ELR (cell line): ENCODE data around the gene MYO5C.

ENCODE experiments used
- DNase-seq: peaks from one replicate; pipeline ENCODE4 v3.0.0-alpha.2; 2015; ENCODE audit warnings: low read depth

Gene MYO5C, protein sequence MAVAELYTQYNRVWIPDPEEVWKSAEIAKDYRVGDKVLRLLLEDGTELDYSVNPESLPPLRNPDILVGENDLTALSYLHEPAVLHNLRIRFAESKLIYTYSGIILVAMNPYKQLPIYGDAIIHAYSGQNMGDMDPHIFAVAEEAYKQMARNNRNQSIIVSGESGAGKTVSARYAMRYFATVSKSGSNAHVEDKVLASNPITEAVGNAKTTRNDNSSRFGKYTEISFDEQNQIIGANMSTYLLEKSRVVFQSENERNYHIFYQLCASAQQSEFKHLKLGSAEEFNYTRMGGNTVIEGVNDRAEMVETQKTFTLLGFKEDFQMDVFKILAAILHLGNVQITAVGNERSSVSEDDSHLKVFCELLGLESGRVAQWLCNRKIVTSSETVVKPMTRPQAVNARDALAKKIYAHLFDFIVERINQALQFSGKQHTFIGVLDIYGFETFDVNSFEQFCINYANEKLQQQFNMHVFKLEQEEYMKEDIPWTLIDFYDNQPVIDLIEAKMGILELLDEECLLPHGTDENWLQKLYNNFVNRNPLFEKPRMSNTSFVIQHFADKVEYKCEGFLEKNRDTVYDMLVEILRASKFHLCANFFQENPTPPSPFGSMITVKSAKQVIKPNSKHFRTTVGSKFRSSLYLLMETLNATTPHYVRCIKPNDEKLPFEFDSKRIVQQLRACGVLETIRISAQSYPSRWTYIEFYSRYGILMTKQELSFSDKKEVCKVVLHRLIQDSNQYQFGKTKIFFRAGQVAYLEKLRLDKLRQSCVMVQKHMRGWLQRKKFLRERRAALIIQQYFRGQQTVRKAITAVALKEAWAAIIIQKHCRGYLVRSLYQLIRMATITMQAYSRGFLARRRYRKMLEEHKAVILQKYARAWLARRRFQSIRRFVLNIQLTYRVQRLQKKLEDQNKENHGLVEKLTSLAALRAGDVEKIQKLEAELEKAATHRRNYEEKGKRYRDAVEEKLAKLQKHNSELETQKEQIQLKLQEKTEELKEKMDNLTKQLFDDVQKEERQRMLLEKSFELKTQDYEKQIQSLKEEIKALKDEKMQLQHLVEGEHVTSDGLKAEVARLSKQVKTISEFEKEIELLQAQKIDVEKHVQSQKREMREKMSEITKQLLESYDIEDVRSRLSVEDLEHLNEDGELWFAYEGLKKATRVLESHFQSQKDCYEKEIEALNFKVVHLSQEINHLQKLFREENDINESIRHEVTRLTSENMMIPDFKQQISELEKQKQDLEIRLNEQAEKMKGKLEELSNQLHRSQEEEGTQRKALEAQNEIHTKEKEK (N-terminal part only)

DNA sequence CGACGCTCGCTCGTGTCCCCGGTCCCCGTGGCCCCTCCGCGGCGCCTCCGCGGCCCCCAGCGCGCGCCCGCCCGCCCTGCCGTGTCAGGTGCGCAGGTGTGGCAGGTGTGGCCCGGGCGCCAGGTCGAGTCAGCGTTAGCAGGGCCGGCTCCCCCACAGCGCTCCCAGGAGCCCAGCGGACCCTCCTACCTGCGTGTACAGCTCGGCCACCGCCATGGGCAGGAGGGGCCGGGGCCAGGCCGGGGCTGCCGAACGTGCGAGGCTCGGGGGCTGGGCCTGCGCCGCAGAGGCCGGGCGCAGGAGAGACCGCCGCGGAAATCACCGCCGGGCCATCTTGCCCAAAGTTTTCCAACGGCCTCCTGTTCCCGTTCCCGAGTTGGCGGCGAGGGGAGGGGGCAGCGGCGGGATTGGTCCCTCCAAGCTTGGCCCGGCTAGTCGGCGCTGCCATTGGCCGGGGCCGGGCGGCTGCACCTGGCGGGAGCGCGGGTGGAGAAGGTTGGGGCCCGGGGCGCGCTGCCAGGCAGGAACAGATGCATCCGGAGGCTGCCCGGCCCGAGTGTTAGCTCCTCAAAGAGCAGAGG lies at the start of gene MYO5C:
TSS of gene MYO5C (minus strand) at position 384 of the 581 bp plus-strand sequence. CDS start at position 216, 168 bp downstream.
- DNase-seq: no peak

DNA sequence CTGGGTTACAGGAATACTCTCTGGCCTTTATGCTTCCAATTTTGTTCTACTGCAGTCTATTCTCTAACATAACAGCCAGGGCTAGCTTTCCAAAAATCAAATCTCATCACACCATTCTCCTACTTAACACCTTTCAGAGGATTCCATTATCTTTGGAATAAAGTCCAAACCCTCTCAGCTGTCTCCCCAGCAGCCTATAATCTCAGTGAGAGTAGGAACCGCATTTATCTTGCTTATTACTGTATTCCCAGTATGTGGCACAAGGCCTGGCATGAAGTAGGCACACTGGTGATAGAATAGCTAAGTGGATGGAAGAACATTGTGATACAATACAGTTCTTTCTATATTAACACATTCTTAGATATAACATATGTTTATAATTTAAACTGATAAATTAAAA lies 49.0 kb upstream of the MYO5C start:
- no peak for DNase-seq

DNA sequence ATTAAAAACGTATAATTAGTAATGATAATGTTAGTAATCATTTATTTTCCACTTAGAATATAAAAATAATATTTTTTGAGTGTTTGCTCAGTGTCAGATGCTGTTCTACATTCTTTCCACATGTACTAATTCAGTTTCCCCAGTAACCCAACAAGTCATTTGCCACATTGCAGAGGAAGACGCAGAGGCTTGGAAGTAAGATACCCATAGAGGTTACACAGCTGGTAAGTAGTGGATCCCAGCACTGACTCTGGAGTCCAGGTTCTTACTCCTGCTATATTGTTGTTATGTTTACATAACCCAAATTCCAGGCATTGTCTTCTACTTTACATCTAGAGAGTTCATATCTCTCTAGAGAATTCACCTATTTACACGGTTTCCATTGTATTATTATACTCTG lies 48.2 kb upstream of the MYO5C start:
- no peak for DNase-seq

DNA sequence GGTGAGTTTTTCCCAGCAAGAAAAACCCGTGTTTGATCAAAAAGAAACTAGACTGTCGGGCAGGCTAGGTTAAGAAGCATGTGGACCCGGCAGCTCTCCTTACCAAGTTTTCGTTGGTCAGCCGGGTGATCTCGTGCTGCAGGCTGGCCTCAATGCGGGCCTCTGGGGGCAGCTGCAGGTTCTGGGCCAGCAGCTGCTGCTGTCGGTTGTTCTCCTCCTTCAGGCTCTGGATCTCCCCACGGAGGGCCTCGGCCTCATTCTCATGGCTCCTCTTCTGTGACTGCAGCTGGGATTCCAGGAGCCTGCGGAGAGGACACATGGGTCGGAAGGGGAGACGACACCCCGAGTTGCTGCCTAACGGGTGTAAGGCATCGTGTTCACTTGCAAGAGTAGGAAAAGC lies 44.5 kb upstream of the MYO5C start:
- DNase-seq: no peak

DNA sequence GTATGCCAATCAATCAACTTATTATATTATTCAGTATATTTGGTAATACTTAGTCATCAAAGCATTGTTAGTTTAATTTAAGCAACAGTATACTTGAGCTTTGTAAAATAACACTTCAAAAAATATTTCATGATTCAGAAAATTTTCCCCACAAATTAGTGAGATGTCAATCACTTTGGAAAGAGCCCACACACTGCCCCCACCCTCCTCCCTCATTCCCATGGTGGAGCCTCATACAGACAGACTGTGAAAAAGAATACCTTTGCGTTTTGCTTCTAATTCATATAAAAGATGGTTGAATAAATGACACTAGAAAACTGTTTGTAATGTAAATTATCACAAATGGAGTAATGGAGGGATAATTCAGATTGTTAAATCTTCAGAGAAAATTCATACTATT lies 43.3 kb upstream of the MYO5C start:
- no peak for DNase-seq

DNA sequence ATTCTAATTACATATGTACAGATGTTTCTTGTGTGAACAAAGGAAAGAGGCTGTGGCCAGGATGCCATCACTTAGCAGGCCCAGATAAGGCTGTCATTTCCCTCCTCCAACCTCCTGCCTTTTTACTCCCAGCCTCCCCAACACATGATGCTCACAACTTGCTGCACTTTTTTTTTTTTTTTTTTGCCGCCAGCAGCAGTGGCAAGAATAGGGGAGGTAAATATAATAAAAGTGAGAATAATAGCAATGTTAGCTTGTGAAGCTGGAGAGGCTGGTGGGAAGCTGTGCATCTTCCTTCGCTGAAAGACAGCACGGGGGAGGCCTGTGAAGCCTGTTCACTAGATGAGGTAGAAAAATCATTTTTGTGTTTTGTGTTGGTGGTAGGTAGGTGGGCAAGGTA lies 42.5 kb upstream of the MYO5C start:
- no peak for DNase-seq

DNA sequence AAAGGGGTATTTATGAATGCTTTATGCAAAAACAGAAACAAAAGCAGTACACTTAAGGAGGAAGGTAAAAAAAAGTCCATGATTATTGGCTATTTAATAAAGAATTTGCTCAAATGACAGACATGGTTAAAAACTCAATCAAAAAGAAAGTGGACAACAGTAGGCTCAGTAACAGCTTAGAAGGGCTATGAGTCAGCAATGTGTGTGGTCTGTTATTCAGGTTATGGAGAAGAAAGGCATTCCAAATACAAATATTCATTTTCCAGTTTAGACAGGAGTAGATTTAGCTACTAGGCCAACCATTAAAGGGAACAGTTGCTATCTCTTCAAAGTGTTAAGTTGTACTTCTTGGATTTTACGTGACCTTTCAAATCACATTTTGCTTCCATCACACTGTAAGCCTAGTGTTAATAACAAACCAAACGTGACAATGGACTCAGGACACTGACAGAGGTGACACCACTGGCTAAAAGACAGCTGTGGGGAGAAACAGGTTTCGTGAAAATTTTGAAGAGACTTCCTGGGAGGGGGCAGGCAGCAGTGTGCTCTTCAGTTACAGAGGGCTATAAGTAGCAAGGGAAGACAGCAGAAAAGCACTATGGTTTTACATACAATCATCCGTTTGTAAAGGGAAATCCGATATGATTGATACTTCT lies 41.7 kb upstream of the MYO5C start:
- peak; percentile 81 for DNase-seq

DNA sequence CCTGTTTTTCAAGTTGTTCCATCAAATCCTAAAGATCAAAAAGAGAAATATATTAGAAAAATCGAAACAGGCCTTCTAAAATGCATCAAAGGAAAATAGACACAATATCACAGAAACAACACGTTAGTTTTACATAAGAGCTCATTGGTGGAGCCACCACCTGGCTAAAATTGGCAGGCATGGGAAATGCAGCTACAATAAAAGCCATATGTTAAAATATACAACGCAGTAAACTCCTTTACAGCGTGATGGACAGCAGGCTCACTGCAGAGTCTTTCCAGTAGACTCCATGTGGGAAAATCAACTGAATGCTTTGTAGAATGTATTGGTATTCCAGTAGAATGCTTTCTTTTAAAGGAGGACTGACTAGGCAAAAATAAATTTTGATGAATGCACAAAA lies 40.9 kb upstream of the MYO5C start:
- no peak for DNase-seq

DNA sequence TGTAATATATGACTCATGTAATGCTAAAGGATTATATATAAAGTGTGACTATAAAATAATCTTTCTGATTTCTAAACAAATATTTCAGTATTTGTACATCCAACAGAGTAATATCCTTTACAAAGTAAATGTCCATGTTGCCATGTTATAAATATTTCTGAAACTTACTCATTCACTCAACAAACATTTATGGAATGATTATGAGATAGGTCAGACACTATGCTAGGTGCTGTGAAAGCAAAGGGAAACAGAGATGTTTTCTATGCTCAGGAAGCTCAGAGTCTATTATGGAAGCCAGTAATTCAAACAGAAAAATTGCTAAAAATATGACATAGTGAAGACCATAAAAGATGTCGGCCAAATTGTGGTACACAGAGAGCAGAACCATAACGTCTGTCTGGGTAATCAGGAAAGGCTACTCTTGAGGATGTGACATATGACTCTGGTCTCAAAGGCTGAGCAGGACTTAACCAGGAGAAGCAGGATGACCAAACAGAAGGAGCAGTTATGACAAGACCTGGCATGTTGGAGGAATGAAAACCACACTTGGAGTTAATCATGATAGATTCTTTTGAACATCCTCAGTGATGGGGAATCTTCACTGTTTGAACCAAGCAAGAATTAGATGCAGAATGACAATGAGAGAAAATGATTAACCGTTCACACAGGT lies 39.0 kb upstream of the MYO5C start:
- DNase-seq: peak; percentile 56

DNA sequence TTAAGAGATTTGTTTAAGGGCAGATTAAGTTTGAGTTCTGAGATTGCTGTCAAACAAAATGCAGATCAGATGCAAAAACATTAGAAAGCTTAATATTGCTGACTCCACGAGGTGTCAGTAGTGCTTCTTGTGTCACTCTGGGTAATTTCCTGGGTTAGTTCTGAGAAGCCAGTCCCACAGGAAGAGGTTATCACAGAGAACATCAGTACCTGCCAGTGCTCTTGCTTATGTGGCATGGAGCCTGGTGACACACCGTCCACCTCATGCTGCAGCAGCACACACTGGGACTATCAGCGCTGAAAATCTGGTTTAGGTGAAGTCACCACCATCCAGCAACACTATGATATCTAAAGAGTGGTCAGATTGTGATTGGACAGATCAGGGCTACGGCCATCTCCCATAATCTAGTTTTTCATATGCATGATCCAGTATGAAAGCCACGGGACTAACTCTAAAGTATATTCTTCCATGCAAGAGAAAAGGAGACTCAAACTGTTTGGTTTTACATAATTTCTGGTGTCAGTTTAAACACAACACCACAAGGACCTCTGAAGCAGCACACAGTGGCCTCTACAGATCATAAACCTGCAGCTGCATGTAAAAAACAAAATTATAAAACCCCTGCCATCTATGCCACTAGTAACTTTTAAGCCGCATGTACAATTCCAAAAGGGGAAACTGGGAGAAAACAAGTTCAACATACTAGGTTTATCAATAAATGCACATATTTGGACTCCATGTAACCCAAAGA lies 36.1 kb upstream of the MYO5C start:
- DNase-seq: peak; percentile 69

DNA sequence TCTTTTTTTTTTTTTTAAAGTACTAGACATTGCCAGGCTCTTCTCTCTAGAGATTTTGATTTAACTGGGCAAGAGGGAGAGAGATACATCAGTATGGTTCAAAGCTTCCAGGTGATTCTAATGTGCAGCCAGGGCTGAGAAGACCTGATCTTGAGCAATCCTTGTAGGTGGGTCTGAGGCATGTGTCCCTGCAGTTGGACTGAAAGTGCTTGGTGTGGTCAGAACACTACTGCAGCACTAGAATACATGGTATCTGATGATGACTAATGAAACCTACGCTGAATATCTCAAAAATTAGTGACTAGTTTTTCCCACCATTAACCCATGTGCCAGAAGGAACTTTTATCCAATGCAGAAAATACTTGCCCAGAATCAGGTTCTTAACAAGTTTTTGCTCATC lies 34.4 kb upstream of the MYO5C start:
- DNase-seq: no peak

DNA sequence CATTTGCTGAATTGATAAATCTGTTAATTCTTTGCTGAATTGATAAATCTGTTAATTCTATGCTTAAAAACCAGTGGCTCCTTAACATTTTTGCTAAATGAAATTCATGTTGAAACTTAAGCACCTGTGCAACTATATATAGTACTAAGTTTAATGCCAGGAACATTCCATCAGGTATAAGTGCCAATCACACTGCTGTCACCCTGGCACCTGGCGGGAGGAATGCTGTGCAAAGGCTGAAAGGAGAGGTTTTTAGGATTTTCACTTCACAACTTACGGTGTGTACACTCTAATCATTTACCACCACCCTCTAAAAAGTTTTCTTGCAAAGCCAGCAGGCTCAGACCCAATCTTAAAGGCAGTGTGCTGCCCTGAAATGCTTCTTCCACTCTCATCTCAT lies 33.5 kb upstream of the MYO5C start:
- DNase-seq: no peak

DNA sequence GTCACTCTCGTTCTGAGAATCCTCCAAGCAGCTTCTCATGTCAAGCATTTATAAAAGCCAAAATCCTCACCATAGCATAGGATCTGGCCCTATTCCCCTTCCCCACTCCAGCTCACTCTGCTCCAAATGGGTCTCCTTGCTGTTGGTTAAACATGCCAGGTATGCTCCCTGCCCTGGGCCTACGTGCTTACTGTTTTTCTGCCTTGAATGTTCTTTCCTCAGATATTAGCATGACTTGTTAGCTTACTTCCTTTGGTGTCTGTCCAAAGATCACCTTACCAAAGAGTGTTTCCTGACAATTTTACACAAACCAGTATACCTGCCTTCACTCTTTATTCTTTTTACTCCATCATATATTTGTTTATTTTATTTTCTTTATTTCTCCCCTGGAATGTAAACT lies 33.1 kb upstream of the MYO5C start:
- DNase-seq: no peak

DNA sequence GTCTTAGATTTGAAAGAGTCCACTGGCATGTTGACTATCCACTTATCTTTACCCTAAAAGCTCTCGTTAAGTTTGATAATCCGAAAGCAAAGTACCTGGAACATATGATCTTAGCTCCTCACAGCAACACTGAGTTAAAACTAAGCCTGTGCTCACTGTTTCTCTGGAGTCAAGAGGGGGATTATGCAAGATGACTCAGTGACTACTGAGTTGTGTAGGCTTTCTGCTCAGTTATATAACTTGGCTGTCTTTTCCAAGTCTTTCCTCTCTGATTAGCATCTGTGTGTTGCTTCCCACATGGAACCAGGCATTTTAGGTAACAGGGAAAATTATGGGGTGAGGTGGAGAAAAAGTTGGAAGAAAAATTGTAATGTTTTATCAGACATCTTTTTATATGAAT lies 31.2 kb upstream of the MYO5C start:
- DNase-seq: peak; percentile 22

DNA sequence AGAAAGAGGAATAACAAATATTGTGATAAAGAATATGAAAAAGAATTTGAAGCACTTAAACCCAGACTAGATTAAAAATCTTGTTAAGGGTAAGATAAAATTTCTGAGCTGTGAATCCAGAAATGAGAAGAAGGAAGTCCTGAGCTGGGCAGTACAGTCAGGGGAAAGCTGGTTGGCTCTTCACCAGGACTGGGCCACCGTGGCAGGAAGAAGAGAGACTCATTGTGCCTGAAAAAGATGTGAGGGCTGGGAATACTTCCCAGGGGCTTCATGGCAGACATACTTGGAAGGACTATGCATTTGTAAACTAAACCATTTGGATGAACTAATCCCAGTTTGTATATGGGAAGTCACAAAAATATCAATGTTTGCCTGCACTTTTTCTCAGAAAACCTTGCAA lies 28.5 kb upstream of the MYO5C start:
- no peak for DNase-seq

DNA sequence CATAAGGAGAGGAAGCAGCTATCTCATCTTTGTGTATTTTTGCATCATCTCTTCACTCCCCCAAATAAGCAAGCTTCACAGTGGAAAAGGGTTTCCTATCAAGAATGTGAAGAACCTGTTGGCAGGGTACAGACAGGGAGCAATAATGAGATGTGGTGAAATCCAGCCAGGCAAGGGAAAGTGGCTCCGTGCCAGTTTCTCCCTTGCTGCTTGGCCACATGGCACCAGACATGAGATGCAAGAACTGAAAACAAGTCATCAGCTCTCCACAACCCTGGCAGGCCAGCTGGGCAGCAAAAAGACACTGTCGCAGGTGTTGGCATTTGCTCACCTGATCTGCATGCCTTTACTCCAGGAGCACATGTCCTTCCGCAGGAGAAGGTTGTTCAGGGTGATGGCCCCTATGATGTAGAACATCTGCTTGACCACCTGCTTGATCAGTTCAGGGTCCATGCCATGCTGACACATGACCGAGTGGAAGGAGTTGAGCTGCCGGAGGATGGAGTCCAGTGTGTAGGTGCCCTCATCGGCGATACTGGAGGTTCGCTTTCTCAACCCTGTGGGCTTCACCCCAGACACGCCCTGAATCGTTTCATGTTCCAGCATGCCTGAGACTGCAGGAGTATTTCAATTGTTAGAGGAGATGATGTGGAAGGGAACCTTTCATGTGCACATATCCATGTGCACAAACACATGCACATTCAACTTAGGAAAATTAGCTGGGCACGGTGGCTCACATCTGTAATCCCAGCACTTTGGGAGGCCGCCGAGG lies 23.3 kb upstream of the MYO5C start:
- no peak for DNase-seq

DNA sequence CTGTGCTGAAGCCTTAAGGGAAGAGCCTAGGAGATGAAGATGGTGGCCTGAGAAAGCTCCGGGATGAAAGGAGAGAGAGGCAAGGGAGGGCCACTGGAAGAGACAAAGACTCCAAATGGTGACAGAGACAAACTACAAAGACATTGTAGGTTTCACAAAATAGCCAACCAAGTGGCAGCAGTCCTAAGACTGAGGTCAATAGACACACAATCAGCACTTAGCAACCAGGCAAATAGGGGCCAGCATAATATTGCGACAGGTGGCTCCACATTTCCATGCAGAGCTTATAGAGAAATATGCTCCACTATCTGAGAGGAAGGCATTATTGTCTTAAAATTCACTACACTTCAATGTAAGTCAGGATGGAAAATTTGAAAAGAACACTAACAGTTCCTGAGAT lies 22.1 kb upstream of the MYO5C start:
- no peak for DNase-seq

DNA sequence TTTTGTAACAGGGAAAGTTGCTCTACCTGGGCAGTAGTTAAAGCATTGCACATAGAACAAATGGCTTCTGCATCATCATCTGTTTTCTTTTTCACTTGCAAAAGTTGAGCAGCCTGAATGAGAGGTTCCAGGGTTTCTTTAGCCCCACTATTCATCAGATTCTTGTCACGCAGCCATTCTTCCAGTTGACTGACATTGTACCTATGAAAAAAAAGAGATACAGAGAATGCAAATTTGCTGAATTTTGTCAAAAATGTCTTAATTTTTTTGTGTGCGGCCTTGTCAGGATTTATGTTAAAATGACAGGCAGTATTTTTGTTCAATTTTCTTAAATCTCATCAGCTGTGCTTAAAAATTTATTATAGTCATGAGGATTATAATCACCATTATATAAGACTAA lies 21.4 kb upstream of the MYO5C start:
- no peak for DNase-seq

DNA sequence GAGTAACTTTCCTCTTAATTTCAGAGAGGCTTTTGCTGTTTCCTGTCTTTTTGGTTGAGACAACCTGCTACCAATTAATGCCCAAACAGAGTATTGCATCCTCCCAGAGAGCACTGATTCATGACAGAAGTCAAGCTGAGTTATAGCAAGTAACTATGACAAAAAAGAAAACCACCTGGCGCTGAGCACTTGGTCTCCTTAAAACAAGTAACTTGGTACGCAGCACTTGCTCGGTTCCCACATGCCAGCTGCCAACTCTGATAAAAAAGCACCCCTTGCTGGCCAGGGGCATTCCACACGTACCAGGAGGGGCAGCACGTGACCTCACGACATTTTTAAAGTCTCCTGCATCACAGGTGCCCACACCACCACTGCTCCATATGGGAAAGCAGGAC lies 13.5 kb upstream of the MYO5C start:
- no peak for DNase-seq
